HEK293 (cell line): ENCODE measurements around the gene UBB.

ENCODE experiments used
- CTCF ChIA-PET: fragments of 350-600 bp; formaldehyde crosslinking; extraction: SDS; loops from one replicate; lab custom pipeline; 2021; ENCODE audit warnings: antibody characterized with exemption; lab: Yijun Ruan, JAX
- POLR2A ChIA-PET: fragments of 300-600 bp; formaldehyde crosslinking; extraction: SDS; loops from one replicate; lab custom pipeline; 2020; ENCODE audit warnings: antibody characterized with exemption, inconsistent platforms; lab: Yijun Ruan, JAX
- H3K27ac ChIP-seq: fragments of 200-500 bp; sonication (Bioruptor generic); 2 replicates; pipeline ENCODE4 v1.5.1; 2014; ENCODE audit warnings: low read depth, low read length, control low read depth, inconsistent platforms; ENCODE audit errors: extremely low read depth
- H3K36me3 ChIP-seq, 2 experiments: fragments of 200-500 bp in 1 of 2; sonication (Bioruptor generic) in 1 of 2; 1 replicate in 1 of 2; 2 replicates in 1 of 2; pipeline ENCODE4 v1.5.1; 2014 to 2017; ENCODE audit warnings: inconsistent platforms in 2 of 2, low read length in 2 of 2; ENCODE audit not compliant: control insufficient read depth in 2 of 2, insufficient read depth in 1 of 2
- H3K4me1 ChIP-seq: fragments of 200-500 bp; sonication (Bioruptor generic); 2 replicates; pipeline ENCODE4 v1.5.1; 2014; ENCODE audit warnings: mild to moderate bottlenecking, low read length, inconsistent platforms; ENCODE audit not compliant: control insufficient read depth, insufficient read depth
- H3K4me3 ChIP-seq: 2 replicates; pipeline ENCODE4 v1.5.1; 2011; ENCODE audit warnings: low read depth, mild to moderate bottlenecking, control low read depth, low read length, moderate library complexity
- H3K9me3 ChIP-seq: fragments of 200-500 bp; sonication (Bioruptor generic); 2 replicates; pipeline ENCODE4 v1.5.1; 2014; ENCODE audit warnings: low read depth, low read length, inconsistent platforms; ENCODE audit not compliant: control insufficient read depth, insufficient read depth
- AEBP2 ChIP-seq: fragments of 450-650 bp; formaldehyde crosslinking; IDR thresholded peaks from 2 replicates; pipeline ENCODE4 v1.5.1; 2016; ENCODE audit warnings: missing biosample characterization, missing genetic modification characterization, borderline replicate concordance
- BCL6B ChIP-seq: fragments of 450-650 bp; formaldehyde crosslinking; IDR thresholded peaks from 2 replicates; pipeline ENCODE4 v1.5.1; 2017; ENCODE audit warnings: missing biosample characterization, missing genetic modification characterization
- KLF16 ChIP-seq: fragments of 450-650 bp; formaldehyde crosslinking; IDR thresholded peaks from 2 replicates; pipeline ENCODE4 v1.5.1; 2017; ENCODE audit warnings: missing biosample characterization, missing genetic modification characterization
- KLF7 ChIP-seq: fragments of 450-650 bp; formaldehyde crosslinking; IDR thresholded peaks from 2 replicates; pipeline ENCODE4 v1.5.1; 2016; ENCODE audit warnings: missing biosample characterization, missing genetic modification characterization, borderline replicate concordance
- KLF9 ChIP-seq: fragments of 450-650 bp; formaldehyde crosslinking; IDR thresholded peaks from 2 replicates; pipeline ENCODE4 v1.5.1; 2016; ENCODE audit warnings: missing biosample characterization, missing genetic modification characterization, low read depth
- MYNN ChIP-seq: fragments of 450-650 bp; formaldehyde crosslinking; IDR thresholded peaks from 2 replicates; pipeline ENCODE4 v1.5.1; 2016; ENCODE audit warnings: missing biosample characterization, missing genetic modification characterization, borderline replicate concordance
- PRDM10 ChIP-seq: fragments of 450-650 bp; formaldehyde crosslinking; IDR thresholded peaks from 2 replicates; pipeline ENCODE4 v1.5.1; 2016; ENCODE audit warnings: missing biosample characterization, missing genetic modification characterization
- REST ChIP-seq: fragments of 450-650 bp; formaldehyde crosslinking; IDR thresholded peaks from 2 replicates; pipeline ENCODE4 v1.5.1; 2016; ENCODE audit warnings: missing biosample characterization, missing genetic modification characterization
- SP2 ChIP-seq: fragments of 450-650 bp; formaldehyde crosslinking; IDR thresholded peaks from 2 replicates; pipeline ENCODE4 v1.5.1; 2016; ENCODE audit warnings: missing biosample characterization, missing genetic modification characterization
- SP7 ChIP-seq: fragments of 450-650 bp; formaldehyde crosslinking; IDR thresholded peaks from 2 replicates; pipeline ENCODE4 v1.5.1; 2016; ENCODE audit warnings: missing biosample characterization, missing genetic modification characterization
- ZBTB17 ChIP-seq: fragments of 450-650 bp; formaldehyde crosslinking; IDR thresholded peaks from 2 replicates; pipeline ENCODE4 v1.5.1; 2016; ENCODE audit warnings: missing biosample characterization, missing genetic modification characterization
- ZBTB49 ChIP-seq: fragments of 450-650 bp; formaldehyde crosslinking; IDR thresholded peaks from 2 replicates; pipeline ENCODE4 v1.5.1; 2016; ENCODE audit warnings: missing biosample characterization, missing genetic modification characterization, low read depth
- ZFHX2 ChIP-seq: fragments of 450-650 bp; formaldehyde crosslinking; conservative IDR thresholded peaks from 2 replicates; pipeline ENCODE4 v1.5.1; 2016; ENCODE audit warnings: missing biosample characterization, missing genetic modification characterization
- ZIC2 ChIP-seq: fragments of 450-650 bp; formaldehyde crosslinking; IDR thresholded peaks from 2 replicates; pipeline ENCODE4 v1.5.1; 2016; ENCODE audit warnings: missing biosample characterization, missing genetic modification characterization
- ZNF10 ChIP-seq: fragments of 450-650 bp; formaldehyde crosslinking; IDR thresholded peaks from 2 replicates; pipeline ENCODE4 v1.5.1; 2017; ENCODE audit warnings: missing biosample characterization, missing genetic modification characterization
- ZNF274 ChIP-seq, 2 experiments: fragments of 200-500 bp in 1 of 2; fragments of 450-650 bp in 1 of 2; sonication (Bioruptor generic) in 1 of 2; formaldehyde crosslinking in 1 of 2; IDR thresholded peaks; 2 replicates each; pipeline versions ENCODE4 v1.5.1 to v1.6.1; 2014 to 2016; ENCODE audit warnings: borderline replicate concordance in 1 of 2, inconsistent platforms in 1 of 2, low read length in 1 of 2, missing biosample characterization in 1 of 2, missing genetic modification characterization in 1 of 2
- ZNF335 ChIP-seq: fragments of 450-650 bp; formaldehyde crosslinking; conservative IDR thresholded peaks from 2 replicates; pipeline ENCODE4 v1.5.1; 2016; ENCODE audit warnings: missing biosample characterization, missing genetic modification characterization
- ZNF341 ChIP-seq: fragments of 450-650 bp; formaldehyde crosslinking; IDR thresholded peaks from 2 replicates; pipeline ENCODE4; 2016; ENCODE audit warnings: low read depth, missing biosample characterization, missing genetic modification characterization
- ZNF488 ChIP-seq: fragments of 450-650 bp; formaldehyde crosslinking; IDR thresholded peaks from 2 replicates; pipeline ENCODE4 v1.5.1; 2016; ENCODE audit warnings: missing biosample characterization, missing genetic modification characterization
- ZNF514 ChIP-seq: fragments of 450-650 bp; formaldehyde crosslinking; IDR thresholded peaks from 2 replicates; pipeline ENCODE4 v1.5.1; 2016; ENCODE audit warnings: missing biosample characterization, missing genetic modification characterization
- ZNF529 ChIP-seq: fragments of 450-650 bp; formaldehyde crosslinking; IDR thresholded peaks from 2 replicates; pipeline ENCODE4 v1.5.1; 2017; ENCODE audit warnings: missing genetic modification characterization, missing biosample characterization; ENCODE audit not compliant: insufficient replicate concordance
- ZNF610 ChIP-seq: fragments of 450-650 bp; formaldehyde crosslinking; IDR thresholded peaks from 2 replicates; pipeline ENCODE4 v1.5.1; 2016; ENCODE audit warnings: missing biosample characterization, missing genetic modification characterization, borderline replicate concordance
- ZNF660 ChIP-seq: fragments of 450-650 bp; IDR thresholded peaks from 2 replicates; pipeline ENCODE4 v1.5.1; 2018; ENCODE audit warnings: missing biosample characterization, mild to moderate bottlenecking, missing genetic modification characterization

The UBB gene

GRCh38 chr17:16352303-16352666 is 28.6 kb upstream of the UBB start:
- peak overlapping the region; percentile 77 for H3K4me3 ChIP-seq
- CTCF ChIA-PET = interaction anchor here (0.7 to 7.9 kb wide), 7 partner anchors 8 to 136 kb away, joined by 3 to 89 read pairs (median 4); no protein-coding TSS in a partner anchor
- POLR2A ChIA-PET = interaction anchor here (0.5 to 5.3 kb wide), 11 partner anchors 8 to 1282 kb away, joined by 3 to 44 read pairs (median 4); partner anchors contain the start of genes TTC19, UBB and ZSWIM7
- H3K4me1 ChIP-seq = peaks cover 3% of the 10 kb centered on the region; the same call in 1 of the 2 replicates
- no peaks in the 10 kb centered on the region for H3K9me3 ChIP-seq
- H3K36me3 ChIP-seq = peaks cover 21 to 25% of the 10 kb centered on the region in 2 experiments
- H3K27ac ChIP-seq = peak overlapping the region; percentile 97
- TF ChIP-seq KLF9 (peak; percentile 61; the same call in 1 of the 2 replicates), BCL6B (tag by site-specific recombination) (no peak), ZBTB17 (tag by site-specific recombination) (peak; percentile 51), ZNF660 (tag by site-specific recombination) (peak; percentile 26; the same call in 1 of the 2 replicates), PRDM10 (0 out of 2 replicates have a peak, but pooled peaks have one; percentile 27), ZIC2 (tag by site-specific recombination) (peak; percentile 92), ZNF529 (tag by site-specific recombination) (no peak), AEBP2 (tag by site-specific recombination) (no peak), ZNF514 (tag by site-specific recombination) (no peak), ZNF335 (tag by site-specific recombination) (peak; percentile 95), MYNN (tag by site-specific recombination) (peak; percentile 90; the same call in 1 of the 2 replicates), ZNF274 (IDR thresholded peaks at IDR 0.05; ENCODE audit: low read length) (no peak), ZNF274 (tag by site-specific recombination; IDR thresholded peaks at IDR 0.05; ENCODE audit: borderline replicate concordance) (no peak), KLF7 (tag by site-specific recombination) (peak; percentile 66; the same call in 1 of the 2 replicates), SP2 (peak; percentile 24; the same call in 1 of the 2 replicates), SP7 (peak; percentile 45), ZNF10 (0 out of 2 replicates have a peak, but pooled peaks have one; percentile 44), ZFHX2 (tag by site-specific recombination) (peak; percentile 43), REST (no peak), ZBTB49 (tag by site-specific recombination) (no peak), ZNF610 (0 out of 2 replicates have a peak, but pooled peaks have one; percentile 17), KLF16 (no peak), ZNF488 (no peak), ZNF341 (peak; percentile 76)
